ENCODE results near the gene LAMB3. TPM values are rescaled to one million over a fixed set of nuclear protein-coding genes. Genes with fewer than 3 reads are reported as not detected.

Gene LAMB3
- total RNA-seq, 1 donor from 2014 or later: 2.6 TPM

DNA sequence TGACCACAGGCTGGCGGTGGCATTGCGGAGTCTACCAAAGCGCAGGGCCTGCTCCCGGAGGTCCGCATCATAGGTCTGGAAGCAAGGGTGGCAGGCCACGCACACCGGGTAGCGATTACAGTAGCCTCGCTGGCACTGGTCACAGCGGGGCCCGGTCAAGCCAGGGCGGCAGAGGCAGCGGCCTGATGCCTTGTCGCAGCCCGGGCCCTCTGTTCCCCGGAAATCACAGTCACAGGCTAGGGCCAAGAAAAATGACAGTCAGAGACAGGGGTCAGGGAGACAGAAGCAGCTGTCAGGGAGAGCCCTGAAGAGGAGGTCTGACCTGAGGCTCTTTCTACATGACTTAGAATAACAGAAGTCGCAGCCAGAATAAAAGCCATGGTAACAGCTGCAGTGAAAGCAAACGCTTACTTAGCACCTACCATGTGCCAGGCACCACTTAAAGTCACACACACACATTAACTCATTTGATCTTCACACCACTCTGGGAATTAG lies 26.4 kb downstream of the LAMB3 start:
- H3K4me1 Mint-ChIP-seq (ENCODE audit: unreplicated experiment): peaks cover 17% of the 10 kb centered on the region
- DNase-seq (ENCODE audit: extremely low spot score, unreplicated experiment): no peak
- no peaks in the 10 kb centered on the region for H3K36me3 Mint-ChIP-seq (ENCODE audit: unreplicated experiment)
- no peaks in the 10 kb centered on the region for H3K9me3 Mint-ChIP-seq (ENCODE audit: unreplicated experiment)
- TF ChIP-seq, protein P1, sequence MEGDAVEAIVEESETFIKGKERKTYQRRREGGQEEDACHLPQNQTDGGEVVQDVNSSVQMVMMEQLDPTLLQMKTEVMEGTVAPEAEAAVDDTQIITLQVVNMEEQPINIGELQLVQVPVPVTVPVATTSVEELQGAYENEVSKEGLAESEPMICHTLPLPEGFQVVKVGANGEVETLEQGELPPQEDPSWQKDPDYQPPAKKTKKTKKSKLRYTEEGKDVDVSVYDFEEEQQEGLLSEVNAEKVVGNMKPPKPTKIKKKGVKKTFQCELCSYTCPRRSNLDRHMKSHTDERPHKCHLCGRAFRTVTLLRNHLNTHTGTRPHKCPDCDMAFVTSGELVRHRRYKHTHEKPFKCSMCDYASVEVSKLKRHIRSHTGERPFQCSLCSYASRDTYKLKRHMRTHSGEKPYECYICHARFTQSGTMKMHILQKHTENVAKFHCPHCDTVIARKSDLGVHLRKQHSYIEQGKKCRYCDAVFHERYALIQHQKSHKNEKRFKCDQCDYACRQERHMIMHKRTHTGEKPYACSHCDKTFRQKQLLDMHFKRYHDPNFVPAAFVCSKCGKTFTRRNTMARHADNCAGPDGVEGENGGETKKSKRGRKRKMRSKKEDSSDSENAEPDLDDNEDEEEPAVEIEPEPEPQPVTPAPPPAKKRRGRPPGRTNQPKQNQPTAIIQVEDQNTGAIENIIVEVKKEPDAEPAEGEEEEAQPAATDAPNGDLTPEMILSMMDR (IDR thresholded peaks at IDR 0.05): no peak
- H3K27me3 Mint-ChIP-seq (ENCODE audit: unreplicated experiment): no peaks in the 10 kb centered on the region
- no peak overlapping the region for H3K27ac Mint-ChIP-seq (ENCODE audit: unreplicated experiment)
- H3K4me3 Mint-ChIP-seq (ENCODE audit: unreplicated experiment): no peak overlapping the region

DNA sequence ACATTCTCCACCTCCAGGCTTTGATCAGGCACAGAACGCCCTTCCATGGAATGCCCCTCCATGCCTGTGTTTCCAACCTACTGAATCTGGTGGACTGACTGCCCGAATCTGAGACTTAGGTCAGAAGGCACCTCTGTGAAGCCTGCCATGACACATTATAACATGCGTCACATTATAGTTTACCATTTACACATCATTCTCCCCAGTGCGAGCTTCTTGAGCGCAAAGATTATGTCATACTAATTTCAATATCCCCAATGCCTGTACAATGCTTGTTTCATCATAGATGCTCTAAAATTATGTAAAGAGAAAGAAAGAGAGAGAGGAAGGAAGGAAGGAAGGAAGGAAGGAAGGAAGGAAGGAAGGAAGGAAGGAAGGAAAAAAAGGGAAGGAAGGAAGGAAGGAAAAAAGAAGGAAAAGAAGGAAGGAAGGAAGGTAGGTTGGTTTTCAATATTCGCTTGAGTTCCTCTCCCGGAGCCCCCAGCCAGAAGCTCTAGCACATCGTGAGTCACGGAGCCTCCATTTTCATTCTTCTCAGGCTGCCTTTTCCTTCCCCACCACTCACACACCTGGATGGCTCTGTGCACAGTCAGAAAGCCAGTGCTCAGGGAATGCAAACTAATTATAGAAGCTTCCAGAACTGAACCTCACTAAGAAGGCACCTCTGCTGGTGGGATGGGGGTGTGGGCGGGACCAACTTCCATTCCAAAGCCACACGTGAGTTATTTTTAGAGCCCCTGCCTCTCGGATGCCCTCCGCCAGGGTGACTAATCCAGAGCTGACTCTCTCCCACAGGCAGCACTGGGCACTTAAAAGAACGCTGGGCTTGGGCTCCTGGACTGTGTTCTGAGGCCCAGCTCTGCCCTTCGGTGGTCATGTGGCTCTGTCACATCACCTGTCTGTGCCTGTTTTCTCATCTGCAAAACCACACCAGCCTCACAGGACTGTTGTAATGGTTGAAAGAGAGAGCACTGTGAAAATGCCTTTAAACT lies 27.4 kb downstream of the LAMB3 start:
- no peak for DNase-seq (ENCODE audit: extremely low spot score, unreplicated experiment)
- no peaks in the 10 kb centered on the region for H3K9me3 Mint-ChIP-seq (ENCODE audit: unreplicated experiment)

DNA sequence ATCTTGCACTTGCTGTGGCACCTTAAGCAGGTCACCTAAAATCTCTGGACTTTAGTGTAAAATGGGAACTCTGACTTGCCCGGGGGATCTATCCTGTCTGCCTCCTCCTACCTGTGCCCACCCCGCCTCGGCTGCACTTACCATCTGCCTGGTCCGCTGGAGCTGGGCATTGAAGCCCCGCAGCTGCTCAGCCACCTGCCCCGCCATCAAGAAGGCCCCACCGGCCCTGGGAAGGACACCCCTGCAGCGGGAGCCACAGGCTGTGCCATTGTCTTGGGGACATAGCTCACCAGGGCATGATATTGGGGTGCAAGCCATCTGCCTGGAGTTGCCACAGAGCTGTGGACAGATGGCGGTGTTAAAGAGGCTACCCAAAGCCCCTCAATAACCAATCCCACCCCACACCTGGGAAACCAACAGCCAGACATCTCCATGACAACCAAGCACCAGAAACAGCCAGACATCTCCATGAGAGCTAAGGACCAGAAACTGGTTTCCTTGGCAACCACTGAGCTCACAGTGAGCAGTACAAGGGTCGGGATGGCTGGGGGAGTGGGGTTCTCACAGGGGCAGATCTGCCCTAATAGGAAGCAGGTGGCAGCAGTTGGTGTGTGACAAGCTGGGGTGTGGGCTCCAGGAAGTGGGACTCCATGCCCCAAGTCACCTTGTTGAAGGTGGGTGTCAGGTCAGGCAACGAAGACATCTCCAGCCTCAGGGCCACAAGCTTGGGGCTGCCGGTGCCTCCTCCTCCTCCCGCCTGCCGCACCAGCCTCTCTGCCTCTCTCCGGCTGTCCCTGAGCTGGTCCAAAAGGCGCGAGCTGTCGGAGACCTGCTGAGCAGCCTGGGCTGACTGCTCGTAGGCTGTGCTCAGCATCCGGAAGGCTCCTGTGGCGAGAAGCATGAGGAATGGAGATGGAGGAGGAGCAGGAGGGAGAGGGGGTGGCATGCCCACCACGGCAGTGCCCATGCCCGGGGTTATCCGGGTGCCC lies 29.1 kb downstream of the LAMB3 start:
- TF ChIP-seq, protein P1 (IDR thresholded peaks at IDR 0.05): no peak
- no peaks in the 10 kb centered on the region for H3K36me3 Mint-ChIP-seq (ENCODE audit: unreplicated experiment)

More for the DNA sequence above, 27.4 kb downstream of the LAMB3 start:
- TF ChIP-seq, protein P1 (IDR thresholded peaks at IDR 0.05): no peak
- H3K36me3 Mint-ChIP-seq (ENCODE audit: unreplicated experiment): no peaks in the 10 kb centered on the region
- H3K4me3 Mint-ChIP-seq (ENCODE audit: unreplicated experiment): no peak overlapping the region
- no peaks in the 10 kb centered on the region for H3K27me3 Mint-ChIP-seq (ENCODE audit: unreplicated experiment)
- H3K27ac Mint-ChIP-seq (ENCODE audit: unreplicated experiment): no peak overlapping the region
- peaks cover 19% of the 10 kb centered on the region for H3K4me1 Mint-ChIP-seq (ENCODE audit: unreplicated experiment)

DNA sequence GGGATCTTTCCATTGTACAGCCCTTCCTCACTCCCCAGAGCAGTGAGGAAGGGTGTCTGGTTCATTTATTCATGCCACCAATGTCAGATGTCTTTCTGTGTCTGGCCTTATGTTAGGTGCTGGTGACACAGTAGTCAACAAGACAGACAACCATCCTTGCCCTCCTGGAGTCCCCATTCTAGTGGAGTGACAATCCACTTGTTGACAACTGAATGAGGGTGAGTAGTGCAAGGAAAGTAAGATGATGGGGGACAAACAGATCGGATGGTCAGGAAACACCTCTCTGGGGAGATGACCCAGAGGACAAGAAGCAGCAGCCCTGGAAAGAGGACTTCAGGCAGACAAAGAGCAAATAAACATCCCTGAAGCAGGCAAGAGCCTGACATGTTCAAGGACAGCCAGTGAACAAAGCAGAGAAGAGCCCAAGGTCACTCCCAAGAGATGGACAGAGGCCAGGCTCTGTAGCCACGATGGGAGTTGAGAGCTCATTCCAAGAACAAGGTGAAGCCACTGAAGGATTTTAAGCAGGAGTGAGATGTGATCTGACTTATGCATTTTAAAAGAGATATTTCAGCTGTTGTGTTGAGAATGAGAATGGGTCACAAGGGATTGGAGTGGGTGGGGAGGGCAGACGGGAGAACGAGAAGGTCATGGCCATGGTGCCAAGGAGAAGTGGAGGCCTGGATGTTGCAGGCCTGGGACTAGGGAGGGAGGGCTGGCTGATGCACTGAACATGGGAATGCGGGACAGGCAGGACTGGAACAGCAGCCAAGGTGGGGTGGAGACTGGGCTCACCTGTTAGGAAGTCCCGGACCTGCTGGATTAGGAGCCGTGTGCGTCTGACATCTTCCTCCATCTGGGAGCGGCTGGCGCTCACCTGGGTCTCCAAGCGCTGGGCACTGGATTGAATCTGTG lies 30.2 kb downstream of the LAMB3 start:
- no peaks in the 10 kb centered on the region for H3K9me3 Mint-ChIP-seq (ENCODE audit: unreplicated experiment)
- H3K27ac Mint-ChIP-seq (ENCODE audit: unreplicated experiment): no peak overlapping the region
- no peaks in the 10 kb centered on the region for H3K36me3 Mint-ChIP-seq (ENCODE audit: unreplicated experiment)
- H3K27me3 Mint-ChIP-seq (ENCODE audit: unreplicated experiment): no peaks in the 10 kb centered on the region
- peaks cover 22% of the 10 kb centered on the region for H3K4me1 Mint-ChIP-seq (ENCODE audit: unreplicated experiment)
- TF ChIP-seq, protein P1 (IDR thresholded peaks at IDR 0.05): no peak
- no peak for DNase-seq (ENCODE audit: extremely low spot score, unreplicated experiment)
- no peak overlapping the region for H3K4me3 Mint-ChIP-seq (ENCODE audit: unreplicated experiment)

More for the DNA sequence above, 29.1 kb downstream of the LAMB3 start:
- H3K27ac Mint-ChIP-seq (ENCODE audit: unreplicated experiment): no peak overlapping the region
- H3K9me3 Mint-ChIP-seq (ENCODE audit: unreplicated experiment): no peaks in the 10 kb centered on the region
- H3K4me3 Mint-ChIP-seq (ENCODE audit: unreplicated experiment): no peak overlapping the region
- no peak for DNase-seq (ENCODE audit: extremely low spot score, unreplicated experiment)
- peaks cover 24% of the 10 kb centered on the region for H3K4me1 Mint-ChIP-seq (ENCODE audit: unreplicated experiment)
- H3K27me3 Mint-ChIP-seq (ENCODE audit: unreplicated experiment): no peaks in the 10 kb centered on the region
